HG03135 (cell line): ENCODE measurements around the gene DNAJC16.

Experiments
- ATAC-seq: cut with Tn5 transposase; IDR thresholded peaks from one replicate; pipeline ENCODE4 v1.9.1; 2021; ENCODE audit warnings: mild to moderate bottlenecking, moderate library complexity; ENCODE audit not compliant: unreplicated experiment

Gene DNAJC16

DNA sequence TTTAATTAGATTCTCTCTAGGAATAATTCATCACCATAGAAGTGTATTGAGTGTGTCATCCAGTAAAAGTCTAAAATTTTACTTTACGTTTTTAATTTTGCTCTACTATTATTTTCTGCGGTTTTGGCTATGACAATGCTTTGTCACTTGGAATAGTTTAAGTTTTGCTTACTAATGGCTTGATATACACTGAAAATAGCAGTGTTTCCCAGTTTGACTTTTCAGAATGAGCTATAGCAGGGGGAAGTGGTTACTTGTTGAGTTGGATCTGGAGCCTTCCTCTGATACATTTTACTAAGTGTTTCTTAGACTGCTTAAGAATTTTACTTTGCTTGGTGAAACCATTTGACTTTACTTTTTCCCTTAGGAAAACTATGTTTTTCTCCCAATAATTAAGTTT, 5.0 kb downstream of the DNAJC16 start:
- no peak for ATAC-seq

DNA sequence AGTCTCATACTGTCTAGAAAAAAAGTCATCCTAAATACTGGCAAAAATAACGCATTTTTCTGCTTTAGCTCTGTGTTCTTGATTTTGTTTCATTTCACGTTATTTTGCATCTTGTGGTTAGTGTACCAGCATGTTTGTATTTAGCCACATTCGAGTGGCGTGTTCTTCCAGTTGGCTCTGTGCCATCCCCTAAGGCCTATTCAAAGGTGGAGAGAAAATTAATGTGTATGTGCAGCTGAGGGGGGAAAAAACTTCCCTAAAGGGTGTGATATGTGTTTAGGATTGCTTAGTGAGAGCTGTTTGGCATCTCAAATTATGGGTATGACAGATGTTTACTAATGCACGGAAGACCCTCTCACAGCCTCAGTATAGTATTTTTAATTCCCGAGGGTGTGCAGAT, 12.1 kb downstream of the DNAJC16 start:
- ATAC-seq = no peak

DNA sequence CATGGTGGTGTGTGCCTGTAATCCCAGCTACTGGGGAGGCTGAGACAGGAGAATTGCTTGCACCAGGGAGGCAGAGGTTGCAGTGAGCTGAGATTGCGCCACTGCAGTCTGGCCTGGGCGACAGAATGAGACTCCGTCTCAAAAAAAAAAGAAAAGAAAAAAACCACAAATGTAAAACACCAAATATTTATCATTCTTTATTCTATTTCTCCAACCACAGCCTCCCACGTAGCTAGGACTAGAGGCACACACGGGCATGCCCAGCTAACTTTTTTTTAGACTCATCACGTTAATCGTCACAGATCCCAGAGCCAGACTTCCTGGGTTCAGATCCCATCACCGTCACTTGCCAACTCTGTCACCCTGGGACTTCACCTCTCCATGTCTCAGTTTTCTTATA, 13.5 kb downstream of the DNAJC16 start:
- no peak for ATAC-seq

GRCh38 chr1:15541231-15541792, 14.7 kb downstream of the DNAJC16 start:
- no peak for ATAC-seq

DNA sequence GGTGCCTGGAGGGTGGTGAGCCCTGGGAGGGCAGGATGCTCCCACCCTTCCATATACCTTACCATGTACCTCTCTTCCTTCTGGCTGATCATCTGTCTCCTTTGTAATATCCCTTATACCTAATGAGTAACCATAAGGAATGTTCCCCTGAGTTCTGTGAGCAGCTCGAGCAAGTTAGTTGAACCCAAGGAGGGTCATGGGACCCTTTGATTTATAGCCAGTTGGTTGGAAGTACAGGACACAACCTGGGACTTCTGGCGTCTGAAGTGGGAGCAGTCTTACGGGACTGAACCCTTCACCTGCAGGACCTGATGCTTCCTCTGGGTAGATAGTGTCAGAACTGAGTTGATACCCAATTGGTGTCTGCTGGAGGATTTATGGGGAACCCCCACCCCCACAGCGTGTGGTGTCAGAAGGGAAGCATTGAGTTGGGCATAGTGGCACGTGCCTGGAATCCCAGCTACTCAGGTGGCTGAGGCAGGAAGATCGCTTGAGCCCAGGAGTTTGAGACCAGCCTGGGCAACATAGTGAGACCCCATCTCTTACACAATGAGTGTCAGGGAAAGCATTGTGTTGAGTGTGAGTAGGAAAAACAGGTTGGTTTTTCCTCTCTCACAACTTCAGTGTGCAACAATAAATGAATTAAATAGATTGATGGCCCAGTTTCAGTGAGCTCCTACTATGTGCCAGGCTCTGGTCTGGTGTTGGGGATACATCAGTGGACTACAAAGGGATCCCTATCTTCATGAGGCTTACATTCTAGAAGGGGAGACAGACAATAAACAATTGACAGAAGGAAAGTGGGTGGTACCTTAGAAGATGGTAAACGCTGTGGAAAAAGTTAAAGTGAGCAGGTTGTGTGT, 16.0 kb downstream of the DNAJC16 start:
- ATAC-seq = no peak

DNA sequence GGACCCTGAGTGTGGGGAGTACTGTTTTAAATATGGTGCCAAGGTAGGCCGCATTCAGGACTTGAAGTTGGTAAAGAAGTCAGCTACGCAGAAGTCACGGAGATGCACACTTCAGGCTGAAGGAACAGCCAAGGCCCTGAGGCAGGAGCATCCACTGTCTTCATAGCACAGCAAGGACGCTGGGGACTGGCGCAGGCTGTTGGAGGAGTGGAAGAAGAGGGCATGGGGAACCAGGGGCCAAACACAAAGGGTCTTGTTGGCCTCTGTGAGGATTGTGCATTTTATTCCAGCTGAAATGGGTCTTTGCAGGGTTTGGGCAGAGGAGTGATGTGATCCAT, 16.6 kb downstream of the DNAJC16 start:
- ATAC-seq = no peak

GRCh38 chr1:15543589-15544568, 17.2 kb downstream of the DNAJC16 start:
- ATAC-seq = no peak

DNA sequence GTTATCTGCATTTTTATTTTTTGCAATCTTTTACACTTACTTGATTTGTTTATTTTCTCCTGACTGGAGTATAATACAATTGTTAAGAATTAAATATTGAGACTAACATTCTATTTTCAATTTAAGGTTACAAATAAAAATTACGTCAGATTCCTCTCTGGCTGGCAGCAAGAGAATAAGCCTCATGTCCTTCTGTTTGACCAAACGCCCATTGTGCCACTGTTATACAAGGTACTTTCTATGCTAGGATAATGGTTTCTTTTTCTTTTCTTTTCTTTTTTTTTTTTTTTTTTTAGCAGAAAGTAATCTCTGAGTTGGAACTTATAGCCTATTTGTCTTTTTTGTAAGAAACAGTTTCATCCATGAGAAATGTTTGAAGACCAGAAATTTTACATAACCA, 20.0 kb downstream of the DNAJC16 start:
- no peak for ATAC-seq

DNA sequence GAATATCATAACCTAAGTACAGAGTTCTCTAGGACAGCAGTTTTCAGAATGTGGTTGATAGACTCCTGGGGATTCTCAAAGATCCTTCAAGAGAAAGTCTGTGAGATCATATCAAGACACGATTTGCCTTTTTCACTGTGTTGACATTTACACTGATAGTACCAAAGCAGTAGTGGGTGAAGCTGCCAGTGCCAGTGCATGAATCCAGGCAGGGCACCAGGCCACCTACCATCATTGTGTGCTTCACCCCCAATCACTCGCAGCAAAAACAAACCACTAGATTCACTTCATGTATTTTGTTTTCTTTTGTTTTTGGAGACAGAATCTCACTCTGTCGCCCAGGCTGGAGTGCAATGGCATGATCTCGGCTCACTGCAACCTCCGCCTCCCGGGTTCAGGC, 23.9 kb downstream of the DNAJC16 start:
- no peak for ATAC-seq

- ATAC-seq = no peak
Observed at GRCh38 chr1:15557008-15557407, 30.4 kb downstream of the DNAJC16 start.

GRCh38 chr1:15557594-15557993, 30.9 kb downstream of the DNAJC16 start:
- ATAC-seq = no peak

GRCh38 chr1:15558516-15558915, 31.9 kb downstream of the DNAJC16 start:
- no peak for ATAC-seq

DNA sequence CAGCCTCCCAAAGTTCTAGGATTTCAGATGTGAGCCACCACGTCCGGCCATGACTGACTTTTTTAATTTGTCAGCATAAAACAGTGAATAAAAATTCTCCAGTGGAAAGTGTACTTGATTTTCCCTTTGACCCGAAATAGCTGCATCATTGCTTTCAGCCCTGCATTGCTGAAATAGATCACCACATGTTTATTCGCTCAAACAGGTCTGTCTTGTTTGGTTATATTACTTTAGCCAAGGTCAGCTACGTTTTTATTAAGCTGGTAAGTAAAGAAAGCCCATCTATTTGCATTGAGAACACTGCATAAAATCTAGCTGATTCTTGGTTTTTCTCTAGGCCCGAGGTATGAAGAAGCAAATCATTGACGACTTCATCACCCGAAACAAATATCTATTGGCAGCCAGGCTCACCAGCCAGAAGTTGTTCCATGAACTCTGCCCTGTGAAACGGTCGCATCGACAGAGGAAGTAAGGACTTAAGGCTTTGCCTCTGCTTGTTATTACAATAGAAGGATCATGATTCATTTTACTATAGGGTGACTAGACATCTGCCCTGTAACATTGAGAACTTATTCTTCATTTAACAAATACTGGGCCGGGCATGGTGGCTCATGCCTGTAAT, 32.7 kb downstream of the DNAJC16 start:
- no peak for ATAC-seq

DNA sequence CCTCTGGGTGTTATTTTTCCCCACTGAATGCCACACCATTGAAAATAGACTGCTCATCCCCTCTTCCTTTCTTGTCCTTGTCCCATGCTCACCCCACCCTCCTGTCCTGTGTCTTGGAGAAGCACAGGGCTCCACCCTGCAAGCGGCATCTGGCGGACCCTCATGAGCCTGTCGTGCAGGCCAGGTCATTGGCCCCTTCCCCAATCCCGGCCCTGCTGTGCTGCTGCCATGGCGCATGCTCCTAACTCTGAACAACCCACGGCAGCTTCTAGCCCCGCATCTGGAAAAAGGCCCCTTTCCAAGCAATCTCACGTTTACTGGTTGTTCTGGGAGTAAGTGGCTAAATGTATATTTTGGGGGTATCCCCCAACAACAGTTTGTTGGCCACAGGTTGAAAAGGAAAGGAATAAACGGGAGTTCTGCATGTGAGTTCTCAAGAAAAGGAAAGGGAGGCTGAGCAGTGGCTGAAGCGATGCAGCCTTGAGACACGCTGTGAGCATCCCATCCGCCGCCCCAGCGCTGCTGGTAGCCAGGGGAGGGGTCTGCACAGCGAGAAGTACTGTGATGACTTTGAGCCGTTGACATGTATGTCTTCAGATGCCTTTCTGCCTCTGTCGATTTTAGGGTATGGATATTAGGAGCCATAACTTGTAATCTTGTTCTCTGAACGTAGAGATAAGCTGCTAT, 41.9 kb downstream of the DNAJC16 start:
- no peak for ATAC-seq

DNA sequence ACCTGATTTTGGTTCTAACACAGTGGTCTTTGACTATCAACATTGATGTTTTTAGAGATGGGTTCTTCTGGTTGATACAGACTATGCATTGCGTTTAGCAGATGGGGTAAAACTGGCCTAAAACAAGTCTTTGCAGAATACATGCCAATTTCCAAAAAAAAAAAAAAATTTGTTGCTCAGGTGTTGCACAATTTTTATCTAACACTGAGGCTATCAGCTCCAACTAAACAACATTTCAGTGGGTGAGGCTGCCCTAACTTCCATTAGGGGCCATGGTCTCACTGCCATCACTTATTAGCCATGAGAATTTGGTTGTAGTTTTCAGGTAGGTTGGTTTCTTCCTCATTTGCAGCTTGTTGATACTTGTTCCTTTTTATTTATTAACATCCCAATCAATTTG, 44.2 kb downstream of the DNAJC16 start:
- no peak for ATAC-seq

DNA sequence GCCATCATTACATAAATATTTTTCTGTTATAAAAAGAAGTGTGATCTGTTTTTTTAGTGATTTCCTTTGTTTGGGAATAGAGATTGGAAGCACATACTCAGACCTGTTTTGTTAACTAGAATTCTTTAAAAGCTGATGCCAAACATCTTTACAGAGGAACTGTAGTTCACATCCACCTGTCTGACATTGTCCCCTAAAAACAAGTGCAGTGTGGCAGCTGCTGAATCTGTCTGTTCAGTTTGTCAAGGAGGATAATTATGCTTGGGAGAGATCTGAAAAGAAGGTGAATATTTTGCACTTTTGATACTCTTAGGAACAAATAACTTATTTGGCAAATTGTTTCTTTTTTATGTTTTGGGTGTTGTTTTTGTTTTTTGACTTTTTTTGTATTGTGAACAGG, 44.6 kb downstream of the DNAJC16 start:
- no peak for ATAC-seq

DNA sequence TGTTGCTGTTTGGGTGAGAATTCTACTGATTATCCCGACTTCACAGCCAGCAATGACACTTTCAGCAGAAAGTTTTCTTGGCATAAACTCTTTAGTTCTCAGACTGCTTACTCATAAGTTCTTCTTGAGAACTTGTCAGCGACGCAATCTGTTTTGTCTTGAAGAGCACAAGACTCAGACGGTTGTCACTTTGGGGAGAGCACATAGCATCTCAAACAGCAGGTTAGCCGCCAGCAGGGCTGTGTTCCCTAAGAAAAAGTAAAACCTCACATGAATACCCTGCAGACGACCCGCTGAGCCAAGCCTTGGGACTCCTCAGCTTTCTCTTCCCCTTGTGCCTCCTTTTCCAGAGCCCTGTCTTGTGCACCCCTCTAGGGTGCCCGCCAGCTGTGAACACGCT, 46.8 kb downstream of the DNAJC16 start:
- ATAC-seq = no peak

DNA sequence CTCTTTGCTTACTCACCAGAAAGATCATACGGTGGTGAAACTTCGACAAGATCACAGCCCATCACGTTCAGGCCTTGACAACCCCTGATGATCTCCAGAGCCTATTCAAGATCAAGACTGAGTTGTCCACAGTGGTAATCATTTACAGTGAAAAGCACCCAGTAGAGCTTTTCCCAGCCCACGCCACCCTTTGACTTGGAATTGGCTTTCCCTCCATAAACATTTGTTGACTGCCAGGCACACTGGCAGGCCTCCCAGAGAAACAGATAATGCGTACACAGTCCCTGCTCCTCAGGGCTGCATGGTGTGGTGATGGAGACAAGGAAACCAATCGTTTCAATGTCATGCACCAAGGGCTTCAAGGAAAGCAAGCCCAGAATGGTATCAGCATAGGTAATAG, 48.1 kb downstream of the DNAJC16 start:
- ATAC-seq = no peak

- no peak for ATAC-seq
Observed at GRCh38 chr1:15575549-15576150, 49.0 kb downstream of the DNAJC16 start.

- ATAC-seq = no peak
Observed at GRCh38 chr1:15577691-15578090, 51.0 kb downstream of the DNAJC16 start.
